Measurements from ENCODE around the gene CETN1.

Gene CETN1

GRCh38 chr18:577643-578375, 2.4 kb upstream of the CETN1 start:
- DNase-seq = no peak

DNA sequence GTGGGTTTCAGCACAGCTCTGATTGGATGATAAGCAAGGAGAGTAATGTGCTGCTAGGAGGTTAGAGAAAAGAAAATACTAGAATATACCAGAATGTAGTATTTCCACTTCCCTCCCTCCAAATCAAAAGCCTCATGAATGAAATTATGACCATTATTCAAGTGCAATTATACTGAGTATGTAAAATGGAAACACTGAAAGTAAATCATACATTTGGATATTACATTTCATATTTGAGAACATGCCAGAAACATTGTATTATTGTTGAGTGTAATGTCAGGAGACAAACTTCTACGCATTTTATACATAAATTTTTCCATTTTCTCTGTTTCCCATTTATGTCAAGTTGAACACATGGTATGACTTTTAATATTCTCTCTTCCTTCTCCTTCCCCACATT, 942 bp upstream of the CETN1 start:
- DNase-seq = no peak

DNA sequence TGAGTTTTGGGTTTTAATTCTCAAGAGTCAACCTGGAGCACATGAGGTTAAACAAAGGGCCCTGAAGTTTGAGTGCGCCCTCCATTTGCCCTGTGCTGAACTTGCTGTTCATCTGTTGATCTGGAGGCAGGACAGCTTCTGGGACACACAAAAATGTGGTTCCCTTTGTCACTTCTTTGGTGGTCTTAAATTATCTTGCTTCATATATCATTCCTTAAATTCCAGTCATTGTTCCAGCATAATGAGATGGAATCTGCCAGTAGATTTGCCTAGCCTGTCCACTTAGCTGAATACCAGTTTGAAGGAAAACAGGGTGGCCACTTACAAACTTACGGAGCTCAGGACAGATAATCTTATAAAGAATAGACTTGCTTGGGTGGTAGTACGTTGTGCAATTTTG, 916 bp downstream of the CETN1 start:
- DNase-seq = no peak

DNA sequence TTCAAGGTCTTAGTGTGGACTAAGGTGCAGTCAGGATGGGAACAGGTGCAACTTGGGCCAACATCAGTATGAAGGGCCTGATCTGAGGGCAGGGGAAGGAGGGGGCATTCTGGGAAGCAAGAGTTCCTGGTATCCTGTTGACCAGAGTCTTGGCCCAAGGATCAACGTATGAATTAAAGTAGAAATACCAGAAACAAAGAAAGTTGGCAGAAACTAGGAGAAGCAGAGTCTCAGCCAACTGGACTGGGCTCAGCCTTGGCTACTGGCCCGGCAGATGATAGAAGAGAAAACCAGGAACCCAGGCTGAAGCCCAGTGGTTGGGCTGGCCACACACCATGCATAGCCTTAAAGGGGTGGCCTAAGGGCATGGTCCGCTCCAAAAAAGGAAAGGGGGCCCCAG, 2.3 kb downstream of the CETN1 start:
- DNase-seq = no peak

DNA sequence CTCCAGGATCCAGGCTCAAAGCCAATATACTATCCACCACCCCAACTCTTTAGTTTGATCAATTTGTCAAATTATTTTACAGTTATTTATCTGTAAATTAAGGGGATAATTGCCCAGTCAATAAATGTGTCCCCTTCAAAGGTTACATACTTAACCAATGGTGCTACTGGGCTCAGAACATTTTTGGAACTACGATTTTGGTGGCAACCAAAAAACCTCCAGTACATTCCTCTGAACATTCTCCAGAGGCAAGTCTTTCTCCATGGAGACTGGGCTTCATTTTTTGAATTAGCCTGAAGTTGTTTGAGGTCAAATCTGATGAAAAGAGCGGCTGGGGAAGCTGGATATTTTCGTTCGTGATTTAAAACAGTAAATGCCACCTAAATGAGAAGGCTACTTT, 14.9 kb downstream of the CETN1 start:
- no peak for DNase-seq

DNA sequence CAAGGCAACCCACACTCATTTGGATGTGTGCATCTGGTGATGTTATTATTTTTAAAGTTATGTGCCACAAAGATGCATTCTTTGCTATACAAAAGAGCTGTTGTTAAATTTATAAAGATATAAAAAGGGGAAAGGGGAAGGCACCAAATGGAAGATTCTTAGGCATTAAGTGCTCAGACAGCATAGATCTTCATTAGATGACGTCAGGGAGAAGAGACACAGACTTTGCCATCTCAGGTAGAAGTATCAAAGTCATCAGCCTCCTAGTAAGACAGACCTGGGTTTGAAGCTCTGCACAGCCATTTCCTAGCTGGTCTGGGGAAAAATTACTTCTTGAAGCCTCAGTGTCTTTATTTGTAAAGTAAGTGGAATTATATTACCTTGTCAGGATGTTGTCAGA, 15.4 kb downstream of the CETN1 start:
- no peak for DNase-seq

DNA sequence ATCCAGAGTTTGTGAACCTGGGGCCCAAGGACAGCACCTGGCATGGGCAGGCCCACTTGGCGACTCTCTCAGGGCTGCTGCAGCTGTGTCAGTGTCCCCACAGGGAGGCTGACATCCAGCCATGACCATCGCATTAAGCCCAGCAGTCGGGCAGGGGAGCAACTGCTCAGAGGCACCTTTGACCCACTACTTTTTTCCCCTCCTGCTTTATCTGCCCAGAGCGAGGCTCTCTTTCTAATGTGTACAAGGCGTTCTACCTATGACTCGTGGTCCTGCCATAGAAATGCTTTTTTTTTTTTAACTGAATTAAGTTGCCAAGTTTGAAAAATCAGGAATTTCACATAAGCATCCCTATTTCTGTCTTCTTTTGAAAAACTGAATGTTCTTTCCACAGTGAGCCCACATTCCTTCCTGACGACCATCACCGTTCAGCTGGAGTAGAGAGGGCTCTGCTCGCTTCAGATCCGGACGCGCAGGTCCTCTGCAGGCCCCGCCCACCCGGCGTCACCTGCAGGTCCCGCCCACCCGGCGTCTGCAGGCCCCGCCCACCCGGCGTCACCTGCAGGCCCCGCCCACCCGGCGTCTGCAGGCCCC, 16.2 kb downstream of the CETN1 start:
- DNase-seq = no peak

DNA sequence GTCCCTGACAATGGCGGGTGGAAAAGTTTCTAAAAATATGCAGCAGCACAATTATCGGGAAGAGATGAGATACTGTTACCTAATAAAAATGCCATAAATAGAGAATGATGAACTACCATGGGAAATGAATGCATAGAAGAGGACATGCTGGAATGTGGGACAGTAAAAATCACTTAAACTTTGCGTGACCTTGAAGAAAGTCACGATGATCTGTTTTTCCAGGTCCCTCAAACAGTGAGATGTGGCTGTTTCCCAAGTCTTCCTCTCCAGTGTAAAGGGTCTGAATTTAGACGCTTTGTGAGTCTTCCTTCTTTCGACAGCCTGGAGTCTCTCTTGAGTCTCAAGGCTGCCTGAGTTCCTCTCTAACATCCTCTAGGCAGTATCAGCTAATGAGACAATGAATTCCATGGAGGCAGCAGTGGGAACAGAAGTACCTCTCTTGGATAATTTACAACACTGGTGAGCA, 18.0 kb downstream of the CETN1 start:
- DNase-seq = no peak

DNA sequence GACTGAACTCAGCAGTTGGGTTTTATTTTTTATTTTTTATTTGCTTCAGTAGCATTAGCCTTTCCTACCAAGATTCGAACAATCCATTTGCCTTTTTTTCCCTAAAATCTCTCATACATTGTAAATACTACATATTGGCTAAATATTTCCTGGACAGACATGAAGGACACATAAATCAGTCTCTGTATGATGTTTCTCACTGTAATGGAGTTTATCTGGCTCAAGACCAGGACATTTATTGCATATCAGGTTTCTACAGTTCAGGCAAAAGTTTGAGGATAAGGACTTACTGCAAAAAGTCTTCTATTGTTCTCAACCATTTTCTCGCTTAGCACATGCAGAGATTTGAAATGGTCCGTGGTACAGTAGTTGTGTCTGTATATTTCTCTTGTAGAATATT, 19.9 kb downstream of the CETN1 start:
- no peak for DNase-seq

GRCh38 chr18:604771-605170, 24.6 kb downstream of the CETN1 start:
- DNase-seq = no peak

DNA sequence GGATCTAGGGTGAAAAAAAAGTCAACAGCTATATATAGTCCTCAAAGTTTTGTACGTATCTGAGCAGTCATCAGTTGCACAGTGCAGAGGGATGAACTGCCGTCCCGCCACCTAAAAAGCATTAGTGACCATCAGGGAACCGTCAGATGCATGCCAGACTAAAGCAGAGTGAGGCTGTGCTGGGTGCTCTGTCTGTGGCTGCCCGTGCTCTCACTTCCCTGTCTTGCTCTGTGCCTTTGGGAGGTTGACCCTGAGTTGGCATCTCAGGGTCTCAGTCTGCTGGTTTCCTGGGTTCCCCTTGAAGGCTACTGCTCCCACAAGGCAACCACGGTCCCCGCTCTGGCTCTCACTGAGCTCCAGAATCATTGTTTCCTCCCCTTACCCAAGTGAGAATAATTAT, 27.8 kb downstream of the CETN1 start:
- no peak for DNase-seq

GRCh38 chr18:610214-610928, 30.2 kb downstream of the CETN1 start:
- DNase-seq = no peak

- DNase-seq = no peak
Observed at GRCh38 chr18:612156-612555, 32.0 kb downstream of the CETN1 start.

- no peak for DNase-seq
Observed at GRCh38 chr18:614193-614592, 34.0 kb downstream of the CETN1 start.

DNA sequence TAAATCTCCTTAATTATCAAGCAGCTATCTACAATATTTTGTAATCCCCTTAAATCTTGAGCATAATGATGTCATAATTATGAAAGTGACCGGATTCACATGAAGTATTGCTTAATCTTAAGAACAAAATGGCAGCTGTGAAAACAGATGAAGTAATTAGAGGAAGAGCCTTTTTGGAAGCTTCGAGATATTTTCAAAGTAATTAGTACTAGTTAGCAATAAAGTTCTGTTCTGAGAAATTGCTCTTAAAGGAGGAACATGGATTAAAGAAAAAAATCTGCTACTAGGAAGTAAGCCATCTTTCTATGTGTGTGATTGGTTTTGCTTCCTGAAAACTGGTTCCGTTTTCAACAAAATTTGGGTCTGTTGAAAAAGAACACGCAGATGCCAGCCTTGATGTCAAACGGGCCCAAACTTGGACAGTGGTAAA, 34.9 kb downstream of the CETN1 start:
- no peak for DNase-seq

DNA sequence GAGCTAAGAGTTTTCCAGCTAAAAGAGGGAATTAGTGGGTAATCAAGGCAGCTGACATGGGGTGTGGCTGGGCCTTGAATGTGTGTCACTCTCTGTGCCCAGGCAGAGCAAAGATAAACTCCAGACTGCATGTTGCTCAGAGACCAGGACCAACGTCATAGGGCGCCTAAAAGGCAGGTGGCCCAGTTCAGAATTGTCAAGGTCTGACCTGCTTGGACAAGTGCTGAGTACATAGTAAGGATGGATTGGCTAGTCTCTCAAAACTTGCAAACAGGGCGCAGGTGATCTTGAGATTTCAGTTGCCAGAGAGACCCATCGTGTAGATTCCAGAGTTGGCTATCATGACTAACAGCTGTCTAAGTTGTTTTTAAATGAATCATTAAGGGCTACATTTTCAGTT, 35.6 kb downstream of the CETN1 start:
- DNase-seq = no peak

DNA sequence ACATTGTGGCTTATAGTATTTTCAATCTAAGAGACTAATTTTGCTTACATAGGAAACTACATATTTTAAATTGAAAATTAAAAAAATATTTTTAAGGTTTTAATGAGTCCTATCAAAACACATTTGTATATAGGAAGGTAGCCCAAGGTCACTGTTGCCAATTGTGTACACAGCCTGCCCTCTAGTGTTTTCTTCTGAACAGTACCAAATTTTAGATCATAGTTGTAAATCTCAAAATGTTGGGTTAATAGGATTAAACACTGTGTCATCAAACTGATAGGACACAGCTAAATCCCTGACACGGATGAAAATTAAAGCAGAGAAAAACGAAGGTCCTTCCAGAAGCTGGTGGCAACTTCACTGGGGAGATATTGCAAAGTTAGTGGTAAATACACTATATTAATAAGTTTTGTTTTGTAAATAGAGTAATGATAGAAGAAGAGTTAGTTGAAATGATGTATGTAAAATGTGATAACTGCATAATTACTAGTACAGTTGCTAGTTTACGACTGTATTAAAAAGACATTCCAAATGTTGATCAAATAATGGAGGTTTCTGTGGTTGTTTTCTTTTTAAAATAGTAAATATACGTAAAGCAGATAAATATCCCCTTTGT, 36.3 kb downstream of the CETN1 start:
- DNase-seq = no peak

DNA sequence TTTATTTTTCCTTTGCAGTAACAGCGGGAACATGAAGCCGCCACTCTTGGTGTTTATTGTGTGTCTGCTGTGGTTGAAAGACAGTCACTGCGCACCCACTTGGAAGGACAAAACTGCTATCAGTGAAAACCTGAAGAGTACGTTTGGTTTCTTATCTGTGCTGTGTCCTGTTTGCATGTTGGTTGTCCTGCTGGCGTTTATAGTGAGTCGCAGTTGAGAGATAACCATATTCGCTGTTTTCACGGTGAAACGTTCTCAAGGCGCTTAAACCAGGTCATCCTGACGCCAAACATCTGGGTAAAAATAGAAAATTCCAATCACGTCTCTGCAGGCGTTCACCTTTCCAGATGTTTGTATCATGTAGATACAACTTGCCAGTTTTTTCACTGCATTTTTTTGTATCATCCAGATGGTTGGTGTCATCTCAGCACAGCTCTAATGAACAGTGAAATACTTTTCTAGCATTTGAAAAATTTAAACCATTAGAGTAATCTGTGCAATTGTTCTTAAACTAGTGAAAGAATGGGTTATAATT, 37.9 kb downstream of the CETN1 start:
- DNase-seq = no peak

- DNase-seq = no peak
Observed at GRCh38 chr18:618618-619017, 38.4 kb downstream of the CETN1 start.

GRCh38 chr18:621291-622043, 41.3 kb downstream of the CETN1 start:
- DNase-seq = no peak

- DNase-seq = no peak
Observed at GRCh38 chr18:622289-622688, 42.1 kb downstream of the CETN1 start.

GRCh38 chr18:623761-624620, 43.8 kb downstream of the CETN1 start:
- DNase-seq = peak; percentile 6

Measured in activated gamma-delta T cell (primary cell).